Measurements from ENCODE around the gene FOXN4. TPM values are rescaled to one million over a fixed set of nuclear protein-coding genes. Genes with fewer than 3 reads are reported as not detected.

The FOXN4 gene
- total RNA-seq, 1 experiment from 2014 or later, result 0.37 TPM

DNA sequence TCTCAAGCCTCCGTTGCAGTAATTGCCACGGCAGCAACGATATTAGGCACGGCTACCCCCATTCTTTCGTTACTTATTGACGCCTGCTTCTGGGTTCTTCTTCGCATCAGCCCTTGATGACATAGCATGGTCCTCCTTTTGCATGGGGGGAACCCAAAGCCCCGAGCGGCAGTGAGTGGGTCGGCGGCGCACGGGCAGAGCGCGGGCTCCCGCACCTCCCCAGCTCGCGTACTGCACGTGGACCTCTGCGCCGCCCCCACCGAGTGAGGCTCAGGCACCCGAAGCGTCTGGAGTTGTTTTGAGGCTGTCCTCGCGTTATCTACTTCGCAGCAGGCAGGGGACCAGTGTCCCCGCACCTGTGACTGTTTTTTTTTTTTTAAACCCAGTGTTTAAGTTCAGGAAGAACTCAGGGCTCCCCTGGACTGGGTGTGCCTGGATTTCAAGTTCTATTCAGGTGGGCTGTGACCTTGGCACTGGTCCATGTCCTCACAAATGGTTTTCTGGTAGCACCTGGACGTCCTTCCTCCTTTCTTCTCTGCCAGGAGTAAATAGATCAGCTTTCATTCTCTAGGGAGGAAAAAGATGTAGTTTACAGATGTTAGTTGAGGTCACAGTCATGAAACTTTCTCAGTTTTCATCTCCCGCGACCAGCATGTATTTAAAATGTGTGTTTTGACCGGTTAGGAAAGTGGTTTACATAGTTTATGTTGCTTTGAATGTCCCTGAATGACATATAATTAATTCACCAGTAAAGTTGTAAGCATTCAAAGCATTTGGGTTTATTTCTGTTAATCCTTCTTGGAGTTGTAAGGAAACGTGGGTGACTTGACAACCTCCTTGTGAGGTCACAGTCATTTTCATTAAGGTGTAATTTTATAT is 1.4 kb upstream of the FOXN4 start (continued):
- TF ChIP-seq, protein P1, sequence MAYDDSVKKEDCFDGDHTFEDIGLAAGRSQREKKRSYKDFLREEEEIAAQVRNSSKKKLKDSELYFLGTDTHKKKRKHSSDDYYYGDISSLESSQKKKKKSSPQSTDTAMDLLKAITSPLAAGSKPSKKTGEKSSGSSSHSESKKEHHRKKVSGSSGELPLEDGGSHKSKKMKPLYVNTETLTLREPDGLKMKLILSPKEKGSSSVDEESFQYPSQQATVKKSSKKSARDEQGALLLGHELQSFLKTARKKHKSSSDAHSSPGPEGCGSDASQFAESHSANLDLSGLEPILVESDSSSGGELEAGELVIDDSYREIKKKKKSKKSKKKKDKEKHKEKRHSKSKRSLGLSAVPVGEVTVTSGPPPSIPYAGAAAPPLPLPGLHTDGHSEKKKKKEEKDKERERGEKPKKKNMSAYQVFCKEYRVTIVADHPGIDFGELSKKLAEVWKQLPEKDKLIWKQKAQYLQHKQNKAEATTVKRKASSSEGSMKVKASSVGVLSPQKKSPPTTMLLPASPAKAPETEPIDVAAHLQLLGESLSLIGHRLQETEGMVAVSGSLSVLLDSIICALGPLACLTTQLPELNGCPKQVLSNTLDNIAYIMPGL (CRISPR knock-in tag; IDR thresholded peaks at IDR 0.05), result peak; percentile 17; the same call in 1 of the 2 replicates
- peak; percentile 71 for TF ChIP-seq SMAD3 (CRISPR knock-in tag; IDR thresholded peaks at IDR 0.05; ENCODE audit: borderline replicate concordance)
- TF ChIP-seq RELA (CRISPR knock-in tag; IDR thresholded peaks at IDR 0.05; ENCODE audit: borderline replicate concordance), result peak; percentile 79; the same call in 1 of the 2 replicates
- peak; percentile 84; the same call in 1 of the 2 replicates for TF ChIP-seq ZNF232 (CRISPR knock-in tag; IDR thresholded peaks at IDR 0.05)
- no peak for TF ChIP-seq NFYB (CRISPR knock-in tag; conservative IDR thresholded peaks at IDR 0.05; ENCODE audit: low read depth)
- TF ChIP-seq, protein P2, sequence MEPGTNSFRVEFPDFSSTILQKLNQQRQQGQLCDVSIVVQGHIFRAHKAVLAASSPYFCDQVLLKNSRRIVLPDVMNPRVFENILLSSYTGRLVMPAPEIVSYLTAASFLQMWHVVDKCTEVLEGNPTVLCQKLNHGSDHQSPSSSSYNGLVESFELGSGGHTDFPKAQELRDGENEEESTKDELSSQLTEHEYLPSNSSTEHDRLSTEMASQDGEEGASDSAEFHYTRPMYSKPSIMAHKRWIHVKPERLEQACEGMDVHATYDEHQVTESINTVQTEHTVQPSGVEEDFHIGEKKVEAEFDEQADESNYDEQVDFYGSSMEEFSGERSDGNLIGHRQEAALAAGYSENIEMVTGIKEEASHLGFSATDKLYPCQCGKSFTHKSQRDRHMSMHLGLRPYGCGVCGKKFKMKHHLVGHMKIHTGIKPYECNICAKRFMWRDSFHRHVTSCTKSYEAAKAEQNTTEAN (CRISPR knock-in tag; IDR thresholded peaks at IDR 0.05), result peak; percentile 78
- TF ChIP-seq, protein P3, sequence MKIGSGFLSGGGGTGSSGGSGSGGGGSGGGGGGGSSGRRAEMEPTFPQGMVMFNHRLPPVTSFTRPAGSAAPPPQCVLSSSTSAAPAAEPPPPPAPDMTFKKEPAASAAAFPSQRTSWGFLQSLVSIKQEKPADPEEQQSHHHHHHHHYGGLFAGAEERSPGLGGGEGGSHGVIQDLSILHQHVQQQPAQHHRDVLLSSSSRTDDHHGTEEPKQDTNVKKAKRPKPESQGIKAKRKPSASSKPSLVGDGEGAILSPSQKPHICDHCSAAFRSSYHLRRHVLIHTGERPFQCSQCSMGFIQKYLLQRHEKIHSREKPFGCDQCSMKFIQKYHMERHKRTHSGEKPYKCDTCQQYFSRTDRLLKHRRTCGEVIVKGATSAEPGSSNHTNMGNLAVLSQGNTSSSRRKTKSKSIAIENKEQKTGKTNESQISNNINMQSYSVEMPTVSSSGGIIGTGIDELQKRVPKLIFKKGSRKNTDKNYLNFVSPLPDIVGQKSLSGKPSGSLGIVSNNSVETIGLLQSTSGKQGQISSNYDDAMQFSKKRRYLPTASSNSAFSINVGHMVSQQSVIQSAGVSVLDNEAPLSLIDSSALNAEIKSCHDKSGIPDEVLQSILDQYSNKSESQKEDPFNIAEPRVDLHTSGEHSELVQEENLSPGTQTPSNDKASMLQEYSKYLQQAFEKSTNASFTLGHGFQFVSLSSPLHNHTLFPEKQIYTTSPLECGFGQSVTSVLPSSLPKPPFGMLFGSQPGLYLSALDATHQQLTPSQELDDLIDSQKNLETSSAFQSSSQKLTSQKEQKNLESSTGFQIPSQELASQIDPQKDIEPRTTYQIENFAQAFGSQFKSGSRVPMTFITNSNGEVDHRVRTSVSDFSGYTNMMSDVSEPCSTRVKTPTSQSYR (CRISPR knock-in tag; IDR thresholded peaks at IDR 0.05), result peak; percentile 84; the same call in 1 of the 2 replicates
- no peak for TF ChIP-seq GTF2I (CRISPR knock-in tag; conservative IDR thresholded peaks at IDR 0.05)
- TF ChIP-seq ZNF263 (CRISPR knock-in tag; IDR thresholded peaks at IDR 0.05; ENCODE audit: low read depth), result no peak
- TF ChIP-seq, protein P4, sequence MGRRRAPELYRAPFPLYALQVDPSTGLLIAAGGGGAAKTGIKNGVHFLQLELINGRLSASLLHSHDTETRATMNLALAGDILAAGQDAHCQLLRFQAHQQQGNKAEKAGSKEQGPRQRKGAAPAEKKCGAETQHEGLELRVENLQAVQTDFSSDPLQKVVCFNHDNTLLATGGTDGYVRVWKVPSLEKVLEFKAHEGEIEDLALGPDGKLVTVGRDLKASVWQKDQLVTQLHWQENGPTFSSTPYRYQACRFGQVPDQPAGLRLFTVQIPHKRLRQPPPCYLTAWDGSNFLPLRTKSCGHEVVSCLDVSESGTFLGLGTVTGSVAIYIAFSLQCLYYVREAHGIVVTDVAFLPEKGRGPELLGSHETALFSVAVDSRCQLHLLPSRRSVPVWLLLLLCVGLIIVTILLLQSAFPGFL (CRISPR knock-in tag; IDR thresholded peaks at IDR 0.05; ENCODE audit: borderline replicate concordance), result 0 out of 2 replicates have a peak, but pooled peaks have one; percentile 32
- TF ChIP-seq TEAD1 (CRISPR knock-in tag; IDR thresholded peaks at IDR 0.05), result peak; percentile 35; the same call in 1 of the 2 replicates
- TF ChIP-seq ATF1 (CRISPR knock-in tag; IDR thresholded peaks at IDR 0.05), result 0 out of 2 replicates have a peak, but pooled peaks have one; percentile 73
- TF ChIP-seq ZNF317 (CRISPR knock-in tag; IDR thresholded peaks at IDR 0.05; ENCODE audit: borderline replicate concordance, low read depth), result peak; percentile 55; the same call in 1 of the 2 replicates
- no peak for TF ChIP-seq ZNF219 (CRISPR knock-in tag; IDR thresholded peaks at IDR 0.05; ENCODE audit: borderline replicate concordance)
- TF ChIP-seq, protein P5, sequence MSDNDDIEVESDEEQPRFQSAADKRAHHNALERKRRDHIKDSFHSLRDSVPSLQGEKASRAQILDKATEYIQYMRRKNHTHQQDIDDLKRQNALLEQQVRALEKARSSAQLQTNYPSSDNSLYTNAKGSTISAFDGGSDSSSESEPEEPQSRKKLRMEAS (CRISPR knock-in tag; IDR thresholded peaks at IDR 0.05), result peak; percentile 95
- TF ChIP-seq, protein P6, sequence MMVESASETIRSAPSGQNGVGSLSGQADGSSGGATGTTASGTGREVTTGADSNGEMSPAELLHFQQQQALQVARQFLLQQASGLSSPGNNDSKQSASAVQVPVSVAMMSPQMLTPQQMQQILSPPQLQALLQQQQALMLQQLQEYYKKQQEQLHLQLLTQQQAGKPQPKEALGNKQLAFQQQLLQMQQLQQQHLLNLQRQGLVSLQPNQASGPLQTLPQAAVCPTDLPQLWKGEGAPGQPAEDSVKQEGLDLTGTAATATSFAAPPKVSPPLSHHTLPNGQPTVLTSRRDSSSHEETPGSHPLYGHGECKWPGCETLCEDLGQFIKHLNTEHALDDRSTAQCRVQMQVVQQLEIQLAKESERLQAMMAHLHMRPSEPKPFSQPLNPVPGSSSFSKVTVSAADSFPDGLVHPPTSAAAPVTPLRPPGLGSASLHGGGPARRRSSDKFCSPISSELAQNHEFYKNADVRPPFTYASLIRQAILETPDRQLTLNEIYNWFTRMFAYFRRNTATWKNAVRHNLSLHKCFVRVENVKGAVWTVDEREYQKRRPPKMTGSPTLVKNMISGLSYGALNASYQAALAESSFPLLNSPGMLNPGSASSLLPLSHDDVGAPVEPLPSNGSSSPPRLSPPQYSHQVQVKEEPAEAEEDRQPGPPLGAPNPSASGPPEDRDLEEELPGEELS (CRISPR knock-in tag; IDR thresholded peaks at IDR 0.05), result peak; percentile 73; the same call in 1 of the 2 replicates
- TF ChIP-seq TEAD4 (CRISPR knock-in tag; IDR thresholded peaks at IDR 0.05), result no peak
- TF ChIP-seq, protein P7, sequence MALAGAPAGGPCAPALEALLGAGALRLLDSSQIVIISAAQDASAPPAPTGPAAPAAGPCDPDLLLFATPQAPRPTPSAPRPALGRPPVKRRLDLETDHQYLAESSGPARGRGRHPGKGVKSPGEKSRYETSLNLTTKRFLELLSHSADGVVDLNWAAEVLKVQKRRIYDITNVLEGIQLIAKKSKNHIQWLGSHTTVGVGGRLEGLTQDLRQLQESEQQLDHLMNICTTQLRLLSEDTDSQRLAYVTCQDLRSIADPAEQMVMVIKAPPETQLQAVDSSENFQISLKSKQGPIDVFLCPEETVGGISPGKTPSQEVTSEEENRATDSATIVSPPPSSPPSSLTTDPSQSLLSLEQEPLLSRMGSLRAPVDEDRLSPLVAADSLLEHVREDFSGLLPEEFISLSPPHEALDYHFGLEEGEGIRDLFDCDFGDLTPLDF (CRISPR knock-in tag; IDR thresholded peaks at IDR 0.05), result 0 out of 2 replicates have a peak, but pooled peaks have one; percentile 63
- peak; percentile 52; the same call in 1 of the 2 replicates for TF ChIP-seq SP1 (CRISPR knock-in tag; conservative IDR thresholded peaks at IDR 0.05)
- peak; percentile 68; the same call in 1 of the 2 replicates for TF ChIP-seq CREM (CRISPR knock-in tag; IDR thresholded peaks at IDR 0.05)
- peak; percentile 76; the same call in 1 of the 2 replicates for TF ChIP-seq CREB1 (CRISPR knock-in tag; IDR thresholded peaks at IDR 0.05)
- TF ChIP-seq NR1H2 (CRISPR knock-in tag; IDR thresholded peaks at IDR 0.05), result peak; percentile 46; the same call in 1 of the 2 replicates
- TF ChIP-seq NFE2L1 (CRISPR knock-in tag; IDR thresholded peaks at IDR 0.05), result peak; percentile 86
- peak; percentile 70; the same call in 1 of the 2 replicates for TF ChIP-seq MYBL2 (CRISPR knock-in tag; IDR thresholded peaks at IDR 0.05)
- peak; percentile 67; the same call in 1 of the 2 replicates for TF ChIP-seq JUN (CRISPR knock-in tag; IDR thresholded peaks at IDR 0.05)

Data from WTC11 (cell line).